GM19463 (cell line): Measurements from ENCODE around the gene TUB.

ENCODE experiments used
- ATAC-seq: cut with Tn5 transposase; IDR thresholded peaks from one replicate; pipeline ENCODE4 v1.9.1; 2021; ENCODE audit warnings: mild to moderate bottlenecking, moderate library complexity; ENCODE audit not compliant: unreplicated experiment

TUB gene

GRCh38 chr11:8067929-8068575 is 13.0 kb upstream of the TUB start:
- no peak for ATAC-seq

- ATAC-seq: no peak
Observed at GRCh38 chr11:8068605-8069221, 12.3 kb upstream of the TUB start.

GRCh38 chr11:8069771-8070170 is 11.2 kb upstream of the TUB start:
- no peak for ATAC-seq

- ATAC-seq: peak; percentile 61
Observed at GRCh38 chr11:8070417-8071115, 10.4 kb upstream of the TUB start.

GRCh38 chr11:8071616-8072581 is 9.1 kb upstream of the TUB start:
- no peak for ATAC-seq

GRCh38 chr11:8075119-8075726 is 5.8 kb upstream of the TUB start:
- no peak for ATAC-seq

GRCh38 chr11:8079111-8079675 is 1.8 kb upstream of the TUB start:
- ATAC-seq: no peak

- ATAC-seq: no peak
Observed at GRCh38 chr11:8080069-8080670, 841 bp upstream of the TUB start.

GRCh38 chr11:8081591-8082250 is 710 bp downstream of the TUB start:
- no peak for ATAC-seq

- ATAC-seq: no peak
Observed at GRCh38 chr11:8082391-8083087, 1.5 kb downstream of the TUB start.

- no peak for ATAC-seq
Observed at GRCh38 chr11:8083088-8083395, 2.0 kb downstream of the TUB start.

GRCh38 chr11:8083871-8084281 is 2.9 kb downstream of the TUB start:
- ATAC-seq: no peak

- no peak for ATAC-seq
Observed at GRCh38 chr11:8084352-8084751, 3.3 kb downstream of the TUB start.

- no peak for ATAC-seq
Observed at GRCh38 chr11:8085011-8085645, 4.1 kb downstream of the TUB start.

GRCh38 chr11:8086001-8086479 is 5.0 kb downstream of the TUB start:
- ATAC-seq: no peak

- no peak for ATAC-seq
Observed at GRCh38 chr11:8086571-8086970, 5.6 kb downstream of the TUB start.

- ATAC-seq: peak; percentile 71
Observed at GRCh38 chr11:8087185-8087584, 6.2 kb downstream of the TUB start.

- no peak for ATAC-seq
Observed at GRCh38 chr11:8087756-8088155, 6.7 kb downstream of the TUB start.
